ENCODE results near the gene ARHGDIA.

GRCh38 chr17:81852237-81852636, 18.9 kb downstream of the ARHGDIA start:
- TF ChIP-seq PKNOX1 (IDR thresholded peaks at IDR 0.05), result no peak
- no peak for TF ChIP-seq ELF4 (IDR thresholded peaks at IDR 0.05)
- no peak for TF ChIP-seq FOXM1 (IDR thresholded peaks at IDR 0.05; ENCODE audit: borderline replicate concordance)

Data from HEK293T (cell line).